H1 (cell line): ENCODE data around the gene NOD2. TPM values are rescaled to one million over a fixed set of nuclear protein-coding genes. Genes with fewer than 3 reads are reported as not detected.

Source experiments
- polyA plus RNA-seq, 7 experiments: library from polyadenylated mRNA; depleted of rRNA in 3 of 7; stranded (reverse) in 5 of 7; unstranded in 2 of 7; fragments of >200 nt in 5 of 7; fragments of 200-250 nt in 2 of 7; gene quantifications; 1 replicate in 5 of 7; 2 replicates in 1 of 7; 4 replicates in 1 of 7; pipeline versions ENCODE4 v1.2.1 to v1.2.3, GENCODE V29; 2011 to 2013; ENCODE audit warnings: missing spikeins in 2 of 7, mixed read lengths in 2 of 7
- total RNA-seq: library from RNA; stranded (reverse); fragmentation: NEBNext Ultra II Directional; extraction: Animal tissue kit (Norgen Biotek cat#: 25700); gene quantifications from 2 replicates; pipeline ENCODE4 v1.2.1, GENCODE V29; 2021
- TF ChIP-seq, protein P1 (sequence below): fragments of 300-600 bp; sonication (generic); IDR thresholded peaks from 2 replicates; pipeline ENCODE4 v1.7.1; 2012; ENCODE audit warnings: low read length, moderate library complexity, mild to moderate bottlenecking, inconsistent platforms; ENCODE audit not compliant: insufficient replicate concordance

NOD2 gene
- total and polyA plus RNA-seq, 2 of the 8 experiments (the other 6 are each of a cell fraction or from before 2014, with no cell fraction given): 0.37 to 0.42 TPM

DNA sequence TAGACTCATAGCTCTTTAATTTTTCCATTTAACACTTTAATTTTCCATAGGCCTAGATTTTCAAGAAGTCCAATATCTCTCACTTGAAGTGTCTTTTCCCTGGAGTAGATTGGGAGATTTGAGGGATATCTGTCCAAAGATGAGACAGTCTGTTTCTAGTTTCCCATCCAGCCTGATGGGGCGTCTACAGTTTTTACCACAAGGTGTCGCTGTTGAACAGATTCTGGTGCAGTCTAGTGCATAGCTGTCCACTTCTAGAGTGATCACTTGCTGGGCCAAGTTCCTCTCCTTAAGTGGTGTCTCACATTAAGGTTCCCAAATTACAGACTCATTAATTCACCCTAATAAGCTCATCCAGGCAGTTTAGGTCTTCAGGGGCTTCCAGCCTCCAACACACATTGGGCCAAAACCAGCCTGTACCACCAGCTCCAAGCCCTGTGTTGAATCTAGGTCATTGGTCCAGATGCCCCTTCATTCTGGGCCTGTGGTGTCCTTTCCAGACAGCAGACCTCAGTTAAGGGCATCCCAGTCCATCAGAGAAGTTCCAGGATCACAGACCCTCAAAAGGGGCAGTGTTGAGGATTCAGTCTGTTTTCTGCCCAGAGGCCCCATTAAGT, 21.7 kb upstream of the NOD2 start (continued):
- TF ChIP-seq, protein P1, sequence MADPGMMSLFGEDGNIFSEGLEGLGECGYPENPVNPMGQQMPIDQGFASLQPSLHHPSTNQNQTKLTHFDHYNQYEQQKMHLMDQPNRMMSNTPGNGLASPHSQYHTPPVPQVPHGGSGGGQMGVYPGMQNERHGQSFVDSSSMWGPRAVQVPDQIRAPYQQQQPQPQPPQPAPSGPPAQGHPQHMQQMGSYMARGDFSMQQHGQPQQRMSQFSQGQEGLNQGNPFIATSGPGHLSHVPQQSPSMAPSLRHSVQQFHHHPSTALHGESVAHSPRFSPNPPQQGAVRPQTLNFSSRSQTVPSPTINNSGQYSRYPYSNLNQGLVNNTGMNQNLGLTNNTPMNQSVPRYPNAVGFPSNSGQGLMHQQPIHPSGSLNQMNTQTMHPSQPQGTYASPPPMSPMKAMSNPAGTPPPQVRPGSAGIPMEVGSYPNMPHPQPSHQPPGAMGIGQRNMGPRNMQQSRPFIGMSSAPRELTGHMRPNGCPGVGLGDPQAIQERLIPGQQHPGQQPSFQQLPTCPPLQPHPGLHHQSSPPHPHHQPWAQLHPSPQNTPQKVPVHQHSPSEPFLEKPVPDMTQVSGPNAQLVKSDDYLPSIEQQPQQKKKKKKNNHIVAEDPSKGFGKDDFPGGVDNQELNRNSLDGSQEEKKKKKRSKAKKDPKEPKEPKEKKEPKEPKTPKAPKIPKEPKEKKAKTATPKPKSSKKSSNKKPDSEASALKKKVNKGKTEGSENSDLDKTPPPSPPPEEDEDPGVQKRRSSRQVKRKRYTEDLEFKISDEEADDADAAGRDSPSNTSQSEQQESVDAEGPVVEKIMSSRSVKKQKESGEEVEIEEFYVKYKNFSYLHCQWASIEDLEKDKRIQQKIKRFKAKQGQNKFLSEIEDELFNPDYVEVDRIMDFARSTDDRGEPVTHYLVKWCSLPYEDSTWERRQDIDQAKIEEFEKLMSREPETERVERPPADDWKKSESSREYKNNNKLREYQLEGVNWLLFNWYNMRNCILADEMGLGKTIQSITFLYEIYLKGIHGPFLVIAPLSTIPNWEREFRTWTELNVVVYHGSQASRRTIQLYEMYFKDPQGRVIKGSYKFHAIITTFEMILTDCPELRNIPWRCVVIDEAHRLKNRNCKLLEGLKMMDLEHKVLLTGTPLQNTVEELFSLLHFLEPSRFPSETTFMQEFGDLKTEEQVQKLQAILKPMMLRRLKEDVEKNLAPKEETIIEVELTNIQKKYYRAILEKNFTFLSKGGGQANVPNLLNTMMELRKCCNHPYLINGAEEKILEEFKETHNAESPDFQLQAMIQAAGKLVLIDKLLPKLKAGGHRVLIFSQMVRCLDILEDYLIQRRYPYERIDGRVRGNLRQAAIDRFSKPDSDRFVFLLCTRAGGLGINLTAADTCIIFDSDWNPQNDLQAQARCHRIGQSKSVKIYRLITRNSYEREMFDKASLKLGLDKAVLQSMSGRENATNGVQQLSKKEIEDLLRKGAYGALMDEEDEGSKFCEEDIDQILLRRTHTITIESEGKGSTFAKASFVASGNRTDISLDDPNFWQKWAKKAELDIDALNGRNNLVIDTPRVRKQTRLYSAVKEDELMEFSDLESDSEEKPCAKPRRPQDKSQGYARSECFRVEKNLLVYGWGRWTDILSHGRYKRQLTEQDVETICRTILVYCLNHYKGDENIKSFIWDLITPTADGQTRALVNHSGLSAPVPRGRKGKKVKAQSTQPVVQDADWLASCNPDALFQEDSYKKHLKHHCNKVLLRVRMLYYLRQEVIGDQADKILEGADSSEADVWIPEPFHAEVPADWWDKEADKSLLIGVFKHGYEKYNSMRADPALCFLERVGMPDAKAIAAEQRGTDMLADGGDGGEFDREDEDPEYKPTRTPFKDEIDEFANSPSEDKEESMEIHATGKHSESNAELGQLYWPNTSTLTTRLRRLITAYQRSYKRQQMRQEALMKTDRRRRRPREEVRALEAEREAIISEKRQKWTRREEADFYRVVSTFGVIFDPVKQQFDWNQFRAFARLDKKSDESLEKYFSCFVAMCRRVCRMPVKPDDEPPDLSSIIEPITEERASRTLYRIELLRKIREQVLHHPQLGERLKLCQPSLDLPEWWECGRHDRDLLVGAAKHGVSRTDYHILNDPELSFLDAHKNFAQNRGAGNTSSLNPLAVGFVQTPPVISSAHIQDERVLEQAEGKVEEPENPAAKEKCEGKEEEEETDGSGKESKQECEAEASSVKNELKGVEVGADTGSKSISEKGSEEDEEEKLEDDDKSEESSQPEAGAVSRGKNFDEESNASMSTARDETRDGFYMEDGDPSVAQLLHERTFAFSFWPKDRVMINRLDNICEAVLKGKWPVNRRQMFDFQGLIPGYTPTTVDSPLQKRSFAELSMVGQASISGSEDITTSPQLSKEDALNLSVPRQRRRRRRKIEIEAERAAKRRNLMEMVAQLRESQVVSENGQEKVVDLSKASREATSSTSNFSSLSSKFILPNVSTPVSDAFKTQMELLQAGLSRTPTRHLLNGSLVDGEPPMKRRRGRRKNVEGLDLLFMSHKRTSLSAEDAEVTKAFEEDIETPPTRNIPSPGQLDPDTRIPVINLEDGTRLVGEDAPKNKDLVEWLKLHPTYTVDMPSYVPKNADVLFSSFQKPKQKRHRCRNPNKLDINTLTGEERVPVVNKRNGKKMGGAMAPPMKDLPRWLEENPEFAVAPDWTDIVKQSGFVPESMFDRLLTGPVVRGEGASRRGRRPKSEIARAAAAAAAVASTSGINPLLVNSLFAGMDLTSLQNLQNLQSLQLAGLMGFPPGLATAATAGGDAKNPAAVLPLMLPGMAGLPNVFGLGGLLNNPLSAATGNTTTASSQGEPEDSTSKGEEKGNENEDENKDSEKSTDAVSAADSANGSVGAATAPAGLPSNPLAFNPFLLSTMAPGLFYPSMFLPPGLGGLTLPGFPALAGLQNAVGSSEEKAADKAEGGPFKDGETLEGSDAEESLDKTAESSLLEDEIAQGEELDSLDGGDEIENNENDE: no peak
